Measurements from ENCODE around the gene SAMD4B. TPM values are rescaled to one million over a fixed set of nuclear protein-coding genes. Genes with fewer than 3 reads are reported as not detected.
A peak's percentile ranks its signal among the peaks of the same experiment; 100 is the strongest.

SAMD4B gene
- total and polyA plus RNA-seq, 10 donors: 26.7 to 108 (median 80.9) TPM

DNA sequence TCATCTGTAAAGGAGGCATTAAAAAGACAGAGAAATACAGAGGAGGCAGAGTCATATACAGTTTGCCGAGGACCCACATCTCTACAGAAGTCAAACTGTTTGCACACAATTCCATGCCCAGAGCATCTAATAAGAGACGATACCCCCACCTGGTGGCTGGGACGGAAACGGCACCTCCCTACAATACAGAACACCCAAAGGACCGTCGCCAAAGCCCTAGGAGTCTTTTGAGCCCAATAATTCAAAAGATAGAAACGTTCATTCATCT, 69.5 kb downstream of the SAMD4B start:
- Histone ChIP-seq H3K27ac (peak overlapping the region; percentile 88 to 100 (median 99)), H3K9me3 (no peaks in the 10 kb centered on the region), H3K27me3 (replicated peaks in 1 of 7) (peaks cover 0 to 4% (median 0%) of the 10 kb centered on the region in 7 donors), H3K4me1 (peaks cover 22 to 79% (median 54%) of the 10 kb centered on the region in 6 donors), H3K4me3 (peak overlapping the region; percentile 8 to 98 (median 74)), H3K36me3 (peaks cover 4 to 42% (median 16%) of the 10 kb centered on the region in 6 donors)
- no peak for TF ChIP-seq POLR2AphosphoS5 (IDR thresholded peaks at IDR 0.05)
- TF ChIP-seq POLR2A (IDR thresholded peaks at IDR 0.05): no peak
- TF ChIP-seq, protein P1, sequence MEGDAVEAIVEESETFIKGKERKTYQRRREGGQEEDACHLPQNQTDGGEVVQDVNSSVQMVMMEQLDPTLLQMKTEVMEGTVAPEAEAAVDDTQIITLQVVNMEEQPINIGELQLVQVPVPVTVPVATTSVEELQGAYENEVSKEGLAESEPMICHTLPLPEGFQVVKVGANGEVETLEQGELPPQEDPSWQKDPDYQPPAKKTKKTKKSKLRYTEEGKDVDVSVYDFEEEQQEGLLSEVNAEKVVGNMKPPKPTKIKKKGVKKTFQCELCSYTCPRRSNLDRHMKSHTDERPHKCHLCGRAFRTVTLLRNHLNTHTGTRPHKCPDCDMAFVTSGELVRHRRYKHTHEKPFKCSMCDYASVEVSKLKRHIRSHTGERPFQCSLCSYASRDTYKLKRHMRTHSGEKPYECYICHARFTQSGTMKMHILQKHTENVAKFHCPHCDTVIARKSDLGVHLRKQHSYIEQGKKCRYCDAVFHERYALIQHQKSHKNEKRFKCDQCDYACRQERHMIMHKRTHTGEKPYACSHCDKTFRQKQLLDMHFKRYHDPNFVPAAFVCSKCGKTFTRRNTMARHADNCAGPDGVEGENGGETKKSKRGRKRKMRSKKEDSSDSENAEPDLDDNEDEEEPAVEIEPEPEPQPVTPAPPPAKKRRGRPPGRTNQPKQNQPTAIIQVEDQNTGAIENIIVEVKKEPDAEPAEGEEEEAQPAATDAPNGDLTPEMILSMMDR (IDR thresholded peaks at IDR 0.05 in 8 of 11, conservative IDR thresholded peaks at IDR 0.05 in 3 of 11): peak; percentile 92 to 100 (median 97)
- WGBS, 5 donors: 0 to 1% (median 0%) methylated on average over 7 of the region's 7 CpGs
- peak; percentile 94 for DNase-seq
- intact Hi-C loops (cut with DNase I; ENCODE audit: low total_unique reads): loop anchor here (10.0 kb wide), 1 partner anchor 67 kb away; the partner anchor contains the start of gene SAMD4B

DNA sequence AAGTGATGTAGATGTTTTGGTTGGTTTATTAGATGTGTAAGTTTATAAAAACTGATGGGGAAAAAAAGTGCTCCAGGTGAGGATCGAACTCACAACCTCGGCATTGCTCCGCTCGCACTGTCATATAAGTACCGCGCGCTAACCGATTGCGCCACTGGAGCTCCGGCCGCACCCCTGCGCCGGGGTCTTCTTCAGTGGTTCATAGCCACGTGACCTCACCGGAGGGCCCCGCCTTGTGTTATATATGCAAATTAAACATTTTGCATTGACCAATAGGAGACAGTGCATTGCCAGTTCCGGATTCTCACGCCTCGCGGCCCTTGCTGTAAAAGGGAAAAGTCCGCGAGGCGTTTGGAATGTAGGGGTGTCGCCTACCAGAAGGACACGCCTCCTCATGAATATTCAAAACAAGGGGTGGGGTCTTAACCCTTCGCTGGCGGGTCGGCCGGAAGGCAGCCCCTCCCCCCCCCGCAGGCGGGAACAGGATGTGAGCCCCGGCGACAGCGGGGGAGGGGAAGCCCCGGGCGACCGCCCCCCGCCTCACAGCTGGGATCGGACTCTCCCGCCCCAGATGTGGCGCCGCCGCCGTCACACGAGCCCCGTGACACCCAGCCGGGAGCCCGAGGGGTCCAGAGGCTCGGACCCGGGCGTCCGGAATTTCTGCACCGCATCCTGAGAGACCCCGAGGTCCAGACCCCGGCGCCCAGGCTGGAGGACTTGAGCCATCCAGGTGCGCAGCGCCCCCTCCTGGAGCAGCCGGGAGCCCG, 70.1 kb downstream of the SAMD4B start, which contains the start of gene PLEKHG2:
PLEKHG2 (plus strand) TSS at position 570 of the 767 bp plus-strand sequence. CDS start 1,418 bp downstream, outside the sequence.
- Histone ChIP-seq H3K4me3 (peak within 1 kb of the TSS; percentile 60 to 98 (median 74)), H3K4me1 (peaks cover 22 to 84% (median 57%) of the 10 kb centered on the region in 6 donors), H3K9me3 (no peaks in the 10 kb centered on the region), H3K27ac (peak within 1 kb of the TSS; percentile 91 to 100 (median 99)), H3K36me3 (peaks cover 4 to 46% (median 16%) of the 10 kb centered on the region in 6 donors), H3K27me3 (replicated peaks in 1 of 7) (peaks cover 0 to 4% (median 0%) of the 10 kb centered on the region in 7 donors)
- TF ChIP-seq POLR2AphosphoS5 (IDR thresholded peaks at IDR 0.05) (peak; percentile 96 to 97 (median 97)), POLR2A (IDR thresholded peaks at IDR 0.05) (peak in 2 of 3 donors; percentile 89 to 90)
- TF ChIP-seq, protein P1 (IDR thresholded peaks at IDR 0.05 in 8 of 11, conservative IDR thresholded peaks at IDR 0.05 in 3 of 11): peak in 9 of 11 experiments; percentile 0 to 91 (median 84)
- WGBS, 5 donors: 0 to 1% (median 0%) methylated on average over 33 to 60 of the region's 60 CpGs
- intact Hi-C loops (cut with DNase I; ENCODE audit: low total_unique reads): loop anchor here (10.0 kb wide), 1 partner anchor 67 kb away; the partner anchor contains the start of gene SAMD4B
- DNase-seq: peak; percentile 98

DNA sequence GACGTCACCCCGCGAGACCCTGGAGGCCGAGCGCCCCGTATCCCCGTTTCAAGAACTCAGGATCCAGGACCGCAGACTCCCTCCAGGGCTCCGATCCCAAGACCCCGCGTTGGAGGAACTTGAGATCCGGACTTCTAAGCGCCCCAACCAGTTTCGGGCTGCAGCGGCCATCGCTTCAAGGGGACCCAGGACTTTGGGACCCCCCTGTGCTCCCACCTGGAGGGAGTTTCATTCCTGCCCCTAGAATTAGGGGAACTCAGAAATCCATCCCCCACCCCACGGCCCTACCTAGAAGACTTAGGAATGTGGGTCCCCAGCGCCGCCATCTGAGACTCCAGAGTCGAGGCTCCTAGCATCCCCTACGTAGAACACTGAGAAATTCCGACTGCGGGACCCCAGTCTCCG, 70.6 kb downstream of the SAMD4B start:
- Histone ChIP-seq H3K36me3 (peaks cover 2 to 46% (median 15%) of the 10 kb centered on the region in 6 donors), H3K4me1 (peaks cover 22 to 89% (median 57%) of the 10 kb centered on the region in 6 donors), H3K27ac (peak overlapping the region; percentile 91 to 100 (median 99)), H3K27me3 (replicated peaks in 1 of 7) (peaks cover 0 to 4% (median 0%) of the 10 kb centered on the region in 7 donors), H3K4me3 (peak overlapping the region; percentile 60 to 98 (median 74)), H3K9me3 (no peaks in the 10 kb centered on the region)
- no peak for DNase-seq
- 0% methylated on average over 3 to 24 of the region's 24 CpGs for WGBS, 5 donors
- no peak for TF ChIP-seq POLR2AphosphoS5 (IDR thresholded peaks at IDR 0.05)
- TF ChIP-seq, protein P1 (IDR thresholded peaks at IDR 0.05 in 8 of 11, conservative IDR thresholded peaks at IDR 0.05 in 3 of 11): peak in 6 of 11 experiments; percentile 1 to 94 (median 54)
- intact Hi-C loops (cut with DNase I; ENCODE audit: low total_unique reads): loop anchor here (10.0 kb wide), 1 partner anchor 68 kb away; the partner anchor contains the start of gene SAMD4B
